GM12874 (cell line): Measurements from ENCODE around the gene HPSE2.

Experiments
- CTCF ChIP-seq: IDR thresholded peaks from 2 replicates; pipeline ENCODE4 v1.5.1; 2011; ENCODE audit warnings: low read depth, mild to moderate bottlenecking, control low read depth, low read length, moderate library complexity; ENCODE audit not compliant: insufficient read depth

Gene HPSE2

GRCh38 chr10:98632456-98633150 is 603.0 kb downstream of the HPSE2 start:
- TF ChIP-seq CTCF: no peak

- no peak for TF ChIP-seq CTCF
Observed at GRCh38 chr10:98628206-98628605, 607.4 kb downstream of the HPSE2 start.

- no peak for TF ChIP-seq CTCF
Observed at GRCh38 chr10:98627711-98628110, 607.9 kb downstream of the HPSE2 start.

- no peak for TF ChIP-seq CTCF
Observed at GRCh38 chr10:98624963-98625362, 610.7 kb downstream of the HPSE2 start.

GRCh38 chr10:98623176-98623575 is 612.5 kb downstream of the HPSE2 start:
- TF ChIP-seq CTCF: no peak

GRCh38 chr10:98621630-98622029 is 614.0 kb downstream of the HPSE2 start:
- TF ChIP-seq CTCF: no peak

- no peak for TF ChIP-seq CTCF
Observed at GRCh38 chr10:98620503-98620902, 615.1 kb downstream of the HPSE2 start.

DNA sequence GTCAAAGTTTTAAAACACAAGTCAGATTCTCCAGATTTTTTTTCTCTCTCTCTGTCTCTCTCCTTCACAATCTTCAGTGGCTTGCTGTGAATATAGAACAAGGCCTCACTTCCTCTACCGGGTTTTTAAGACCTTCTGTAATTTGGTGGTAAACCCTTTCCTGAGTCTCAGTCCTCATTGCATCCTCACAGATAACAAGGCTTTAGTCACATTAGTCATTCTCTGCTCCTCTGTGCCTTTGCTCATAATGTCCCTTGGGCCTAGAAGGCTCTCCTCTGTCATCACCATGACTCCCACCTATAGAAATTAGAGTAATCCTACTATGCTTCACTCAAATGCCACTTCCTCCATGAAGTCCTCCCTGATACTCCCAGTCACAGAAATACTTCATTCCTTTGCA is 616.2 kb downstream of the HPSE2 start:
- no peak for TF ChIP-seq CTCF
